ENCODE measurements around the gene ZC3H12A.

ZC3H12A gene

GRCh38 chr1:37456614-37457013 is 17.8 kb upstream of the ZC3H12A start:
- no peak for DNase-seq

DNA sequence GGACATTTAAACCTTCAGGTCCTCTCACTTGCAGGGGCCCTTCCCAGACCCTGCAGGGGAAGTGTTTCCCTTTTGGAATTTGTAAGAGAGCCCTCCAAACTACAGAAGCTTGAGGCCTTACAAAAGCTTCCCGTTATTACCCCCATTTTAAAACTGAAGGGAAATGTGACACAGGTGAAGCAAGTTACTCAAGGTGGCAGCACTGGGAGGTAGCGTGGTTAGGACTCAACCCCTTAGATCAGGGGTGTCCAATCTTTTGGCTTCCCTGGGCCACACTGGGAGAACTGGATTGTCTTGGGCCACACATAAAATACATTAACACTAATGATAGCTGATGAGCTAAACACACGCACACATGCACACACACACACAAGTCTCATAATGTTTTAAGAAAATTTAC is 15.8 kb upstream of the ZC3H12A start:
- no peak for DNase-seq

DNA sequence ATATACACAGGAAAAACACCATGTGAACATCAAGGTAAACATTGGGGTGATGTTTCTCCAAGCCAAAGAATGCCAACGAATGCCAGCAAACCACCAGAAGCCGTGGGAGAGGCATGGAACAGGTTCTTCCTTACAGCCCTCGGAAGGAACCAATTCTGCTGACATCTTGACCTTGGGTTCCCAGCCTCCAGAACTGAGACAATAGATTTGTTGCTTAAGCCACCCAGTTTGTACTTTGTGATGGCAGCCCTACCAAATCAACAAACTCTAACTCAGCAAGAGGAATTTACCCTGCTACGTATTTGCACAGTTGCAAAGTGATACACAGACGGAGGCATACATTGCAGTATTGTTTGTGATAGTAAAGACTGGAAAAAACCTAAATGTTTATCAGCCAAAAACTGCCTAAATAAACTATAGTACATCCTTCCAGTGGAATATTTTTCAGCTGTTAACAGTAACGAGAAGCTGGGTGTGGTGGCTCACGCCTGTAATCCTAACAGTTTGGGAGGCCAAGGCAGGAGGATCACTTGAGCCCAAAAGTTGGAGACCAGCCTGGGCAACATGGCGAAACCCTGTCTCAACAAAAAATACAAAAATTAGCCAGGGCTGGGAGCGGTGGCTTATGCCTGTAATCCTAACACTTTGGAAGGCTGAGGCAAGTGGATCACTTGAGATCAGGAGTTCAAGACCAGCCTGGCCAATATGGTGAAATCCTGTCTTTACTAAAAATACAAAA is 12.5 kb upstream of the ZC3H12A start:
- DNase-seq = no peak

DNA sequence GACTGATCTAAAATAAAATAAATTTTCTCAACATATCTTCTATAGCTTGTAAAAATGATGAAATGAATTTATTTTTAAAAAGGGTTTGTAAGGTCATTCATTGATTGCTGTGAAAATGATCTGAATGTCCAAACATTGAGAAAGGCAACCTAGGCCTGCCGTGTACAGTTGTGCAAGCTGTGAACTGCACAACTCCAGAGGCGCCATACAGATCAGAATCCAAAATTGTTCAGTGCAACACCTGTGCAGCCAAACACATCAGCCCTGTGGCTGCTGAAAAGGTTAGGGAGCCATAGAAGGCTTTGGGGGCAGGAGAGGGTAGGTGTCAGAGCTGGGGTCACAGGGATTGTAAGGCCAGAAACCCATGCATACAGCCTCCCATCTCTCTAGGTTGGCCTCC is 9.9 kb upstream of the ZC3H12A start:
- DNase-seq = no peak

DNA sequence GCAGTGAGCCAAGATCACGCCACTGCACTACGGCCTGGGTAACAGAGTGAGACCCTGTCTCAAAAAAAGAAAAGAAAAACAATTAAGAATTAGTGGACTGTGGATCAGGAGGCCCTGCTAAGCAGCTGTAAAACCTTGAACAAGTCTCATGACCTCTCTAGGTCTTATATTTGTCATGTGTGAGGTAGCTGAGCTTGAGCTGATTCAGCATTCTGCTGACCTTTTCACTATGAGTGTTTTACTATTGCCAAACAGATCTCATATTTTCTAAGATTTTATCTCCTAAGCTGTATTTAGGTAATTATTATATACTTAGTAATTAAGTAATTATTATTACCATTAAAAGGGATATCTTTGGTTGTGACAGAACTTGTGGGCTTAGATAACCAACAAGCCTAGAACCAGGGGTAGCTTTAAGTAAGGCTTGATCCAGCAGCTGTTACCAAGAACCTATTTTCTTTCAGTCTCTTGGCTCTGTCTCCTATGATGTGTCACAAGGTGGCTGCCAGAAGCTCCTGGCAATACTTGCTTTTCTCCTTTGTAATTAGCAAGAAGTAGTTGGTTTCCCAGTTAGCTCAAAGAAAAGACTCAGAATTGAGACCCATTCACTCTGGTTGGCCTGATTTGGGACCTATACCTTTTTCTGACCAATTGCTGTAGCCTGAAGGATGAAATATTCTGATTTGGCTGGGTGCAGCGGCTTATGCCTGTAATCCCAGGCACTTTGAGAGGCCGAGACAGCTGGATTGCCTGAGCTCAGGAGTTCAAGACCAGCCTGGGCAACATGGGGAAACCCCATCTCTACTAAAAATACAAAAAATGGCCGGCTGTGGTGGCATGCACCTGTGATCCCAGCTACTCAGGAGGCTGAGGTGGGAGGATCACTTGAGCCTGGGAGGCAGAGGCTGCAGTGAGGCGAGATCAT is 8.5 kb upstream of the ZC3H12A start:
- DNase-seq = no peak

DNA sequence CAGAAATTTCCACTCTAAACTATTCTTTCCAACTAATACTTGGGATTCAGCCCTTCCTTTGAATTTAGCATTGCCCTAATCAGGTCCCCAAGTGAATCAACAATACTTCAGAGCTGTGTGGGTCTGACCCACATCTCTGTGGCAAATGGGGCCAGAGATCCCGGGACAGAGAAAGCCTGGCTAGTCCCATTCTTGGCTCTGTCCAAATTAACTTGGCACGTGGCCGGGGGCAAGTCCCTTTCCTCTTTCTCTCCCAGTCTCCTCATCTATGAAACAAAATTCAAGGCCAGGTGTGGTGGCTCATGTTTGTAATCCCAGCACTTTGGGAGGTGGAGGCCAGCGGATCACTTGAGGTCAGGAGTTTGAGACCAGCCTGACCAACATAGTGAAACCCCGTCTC is 6.3 kb upstream of the ZC3H12A start:
- no peak for DNase-seq

DNA sequence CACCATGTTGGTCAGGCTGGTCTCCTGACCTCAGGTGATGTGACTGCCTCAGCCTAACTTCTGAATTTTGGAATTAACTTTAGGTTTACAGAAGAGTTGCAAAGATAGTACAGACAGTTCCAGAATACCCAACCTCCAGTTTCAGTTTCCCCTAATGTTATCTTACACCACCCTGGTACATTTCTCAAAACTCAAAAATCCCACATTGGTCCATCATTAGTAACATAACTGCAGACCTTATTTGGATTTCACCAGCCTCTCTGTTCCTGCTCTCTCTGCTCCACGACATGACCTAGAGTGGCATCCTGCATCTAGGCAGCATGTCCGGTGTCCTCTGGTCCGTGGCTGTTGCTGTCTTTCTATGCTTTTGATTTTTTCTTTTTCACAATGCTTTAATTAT is 5.0 kb upstream of the ZC3H12A start:
- no peak for DNase-seq

DNA sequence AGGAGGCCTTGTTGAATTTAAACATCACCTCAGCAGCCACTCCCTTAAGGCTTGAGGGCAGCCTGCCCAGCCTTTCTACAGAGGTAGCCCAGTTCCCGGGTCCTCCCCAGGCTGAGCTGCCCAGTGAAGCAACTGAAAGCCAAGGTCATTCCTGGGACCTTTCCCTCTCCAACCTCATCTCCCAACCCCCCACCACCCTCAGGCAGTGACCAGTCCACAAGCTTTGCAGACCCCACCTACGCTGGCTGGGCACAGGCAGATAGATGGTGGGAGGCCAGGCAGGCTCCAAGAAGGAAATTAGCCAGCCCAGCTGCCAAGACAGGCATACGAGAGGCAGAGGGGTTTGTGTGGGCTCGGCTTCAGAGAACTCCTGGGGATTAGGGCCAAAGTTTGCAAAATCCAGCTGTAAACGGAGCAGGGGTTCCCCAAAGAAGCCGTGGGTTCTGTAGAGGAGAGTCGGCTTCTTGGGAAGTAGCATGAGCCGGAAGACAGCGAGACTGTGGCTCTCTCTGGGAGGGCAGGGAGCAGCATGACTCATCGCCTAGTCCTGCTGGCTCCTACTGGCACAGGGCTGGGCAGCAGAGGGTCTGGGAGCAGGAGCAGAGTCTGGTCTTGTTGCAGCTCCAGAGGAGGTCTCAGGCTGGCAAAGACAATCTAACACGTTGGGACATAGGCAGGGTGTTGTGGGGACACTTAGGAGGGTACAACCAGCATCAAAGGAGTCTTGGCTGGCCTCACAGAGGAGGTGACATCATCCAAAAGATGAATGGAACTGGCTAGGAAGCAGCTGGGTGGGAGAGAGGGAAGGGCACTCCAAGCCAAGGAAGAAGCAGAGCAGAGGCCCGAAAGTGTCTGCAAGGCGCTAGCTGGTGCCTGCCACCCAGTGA is 2.8 kb upstream of the ZC3H12A start:
- DNase-seq = peak; percentile 56

- DNase-seq = no peak
Measured at GRCh38 chr1:37472281-37472680, 2.1 kb upstream of the ZC3H12A start.

DNA sequence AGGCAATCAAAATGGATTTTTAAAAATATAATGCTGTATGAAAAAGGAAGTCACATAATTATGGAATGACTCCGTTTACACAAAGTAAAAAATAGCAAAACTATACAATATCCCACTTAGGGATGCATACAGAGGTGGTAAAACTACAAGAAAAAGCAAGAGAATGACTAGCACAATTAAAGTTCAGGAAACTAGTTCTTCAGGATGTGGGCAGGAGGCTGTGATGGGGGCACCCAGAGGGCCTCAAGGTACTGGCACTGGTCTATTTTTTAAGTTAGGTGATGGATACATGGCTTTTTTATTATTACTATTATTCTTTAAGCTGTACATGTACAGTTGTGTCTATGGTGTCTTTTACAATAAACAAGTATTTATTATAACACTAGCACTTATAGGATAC is 1.4 kb upstream of the ZC3H12A start:
- no peak for DNase-seq

DNA sequence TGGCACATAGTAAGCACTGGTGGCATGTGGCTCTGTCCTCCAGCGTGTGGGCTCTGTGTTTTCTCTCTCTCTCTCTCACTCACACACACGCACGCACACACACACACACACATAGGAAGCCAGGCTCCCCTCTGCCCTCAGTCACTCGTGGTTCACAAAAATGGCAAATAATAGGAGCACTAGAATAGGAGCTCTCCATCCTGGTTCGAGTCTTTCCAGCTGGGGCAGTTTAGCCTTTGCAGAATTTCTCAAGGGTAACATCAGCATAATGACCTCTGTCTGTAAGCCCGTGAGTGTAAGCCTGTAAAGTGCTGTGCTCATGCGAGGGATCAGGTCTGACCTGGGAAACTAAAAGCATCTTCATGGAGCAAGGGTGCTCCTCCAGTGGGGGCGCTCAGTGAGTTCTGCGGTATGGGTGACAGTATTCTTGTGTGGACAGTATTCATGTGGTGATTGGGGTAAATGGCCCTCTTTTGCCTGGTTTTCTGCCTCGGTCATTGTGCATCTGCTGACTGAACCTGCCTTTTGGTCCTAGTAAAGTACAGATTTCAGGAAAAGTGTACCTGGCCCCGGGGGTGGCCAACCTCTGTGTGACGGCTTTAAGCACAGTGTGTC is 842 bp upstream of the ZC3H12A start:
- DNase-seq = peak; percentile 59

GRCh38 chr1:37474697-37475379 is 458 bp downstream of the ZC3H12A start:
- DNase-seq = peak; percentile 46

DNA sequence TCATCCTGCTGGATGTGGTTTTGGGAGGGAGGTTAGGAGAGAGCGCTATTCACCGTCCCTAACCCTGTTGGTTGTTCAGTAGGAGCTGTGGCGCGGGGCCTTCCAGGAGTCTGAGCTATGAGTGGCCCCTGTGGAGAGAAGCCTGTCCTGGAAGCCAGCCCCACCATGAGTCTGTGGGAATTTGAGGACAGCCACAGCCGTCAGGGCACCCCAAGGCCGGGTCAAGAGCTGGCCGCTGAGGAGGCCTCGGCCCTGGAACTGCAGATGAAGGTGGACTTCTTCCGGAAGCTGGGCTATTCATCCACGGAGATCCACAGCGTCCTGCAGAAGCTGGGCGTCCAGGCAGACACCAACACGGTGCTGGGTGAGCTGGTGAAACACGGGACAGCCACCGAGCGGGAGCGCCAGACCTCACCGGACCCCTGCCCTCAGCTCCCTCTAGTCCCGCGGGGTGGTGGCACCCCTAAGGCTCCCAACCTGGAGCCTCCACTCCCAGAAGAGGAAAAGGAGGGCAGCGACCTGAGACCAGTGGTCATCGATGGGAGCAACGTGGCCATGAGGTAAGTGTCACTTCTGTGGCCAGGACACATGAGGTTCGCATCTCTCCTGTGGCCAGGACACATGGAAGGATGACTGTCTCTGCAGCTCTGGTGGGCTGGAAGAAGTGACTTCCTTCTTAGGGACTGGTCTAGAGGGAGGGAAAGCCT is 1.2 kb downstream of the ZC3H12A start:
- no peak for DNase-seq

GRCh38 chr1:37476087-37476452 is 1.7 kb downstream of the ZC3H12A start:
- DNase-seq = no peak

GRCh38 chr1:37476460-37477197 is 2.2 kb downstream of the ZC3H12A start:
- DNase-seq = peak; percentile 42

DNA sequence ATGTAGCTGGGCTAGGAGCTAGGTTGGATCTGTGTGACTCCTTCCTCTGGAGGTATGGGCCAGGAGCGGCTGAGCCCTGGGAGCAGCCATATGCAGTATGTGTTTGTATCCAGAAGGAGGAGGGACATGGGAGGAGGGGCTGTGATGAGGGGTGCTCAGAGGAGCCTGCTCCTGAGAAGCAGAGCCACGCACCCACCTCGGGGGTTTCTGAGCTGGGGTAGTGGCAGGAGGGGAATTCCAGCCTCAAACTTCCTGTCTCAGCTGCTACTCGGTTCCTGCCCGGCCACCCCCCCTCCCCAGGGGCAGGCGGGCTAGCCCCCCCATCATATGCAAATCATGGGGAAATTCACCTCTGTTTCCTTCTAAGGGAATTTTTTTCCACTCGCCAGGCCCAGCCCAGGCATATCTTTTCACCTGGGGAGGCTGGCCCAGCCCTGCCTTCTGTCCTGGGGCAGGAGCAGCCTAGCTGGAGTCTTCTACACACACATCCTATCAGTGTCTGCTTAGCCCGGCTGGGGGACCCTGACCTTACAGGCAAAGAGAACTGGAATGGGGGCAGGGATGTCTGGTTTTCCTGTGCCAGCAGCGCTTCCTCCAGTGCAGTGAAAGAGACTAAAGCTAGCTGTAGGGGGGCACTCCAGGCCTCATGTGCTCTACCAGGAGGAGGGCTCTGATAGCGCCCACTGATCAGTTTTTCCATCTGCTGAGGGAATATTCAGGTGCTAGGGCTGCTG is 3.0 kb downstream of the ZC3H12A start:
- DNase-seq = peak; percentile 38

DNA sequence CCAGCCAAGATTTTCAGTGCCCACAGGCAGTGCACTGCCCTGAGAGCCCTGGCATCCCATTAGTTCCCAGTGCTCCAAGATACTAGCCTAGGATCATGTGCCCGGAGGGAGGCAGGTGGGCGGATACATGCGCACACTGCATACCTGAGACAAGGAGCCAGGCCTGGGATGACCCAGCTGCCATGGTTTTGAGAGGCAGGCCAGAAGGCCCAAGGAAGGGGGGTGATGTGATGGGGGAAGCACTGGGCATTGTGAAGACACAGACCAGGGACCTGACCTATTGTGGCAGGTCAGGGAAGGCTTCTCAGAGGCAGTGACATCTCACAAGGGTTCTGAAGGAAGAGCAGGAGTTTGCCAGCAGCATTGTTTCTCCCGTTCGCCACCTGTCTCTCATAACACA is 3.6 kb downstream of the ZC3H12A start:
- no peak for DNase-seq

DNA sequence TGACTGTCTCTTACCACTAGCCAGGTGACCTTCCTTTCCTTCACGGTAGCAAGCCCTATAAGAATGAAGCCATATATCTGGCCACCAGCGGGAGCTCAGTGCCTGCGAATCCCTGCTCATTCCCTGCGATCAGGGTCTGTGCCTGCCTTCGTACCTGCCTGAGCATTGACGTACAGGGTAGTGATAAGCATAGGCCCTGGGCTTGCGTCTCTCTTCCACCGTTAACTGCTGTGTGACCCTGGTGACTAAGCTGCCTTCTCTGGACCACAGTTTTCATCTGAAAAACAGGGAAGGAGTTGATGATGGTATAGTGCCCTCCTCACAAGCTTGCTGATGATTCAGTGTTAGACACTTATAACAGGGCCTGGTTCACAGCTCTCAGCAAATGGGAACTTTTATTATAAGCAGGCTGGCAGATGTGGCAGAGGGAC is 4.1 kb downstream of the ZC3H12A start:
- no peak for DNase-seq

GRCh38 chr1:37478890-37479254 is 4.5 kb downstream of the ZC3H12A start:
- no peak for DNase-seq

Data from retina (tissue), 1 donor.